Daoy (cell line): ENCODE results near the gene SAMD11. TPM values are rescaled to one million over a fixed set of nuclear protein-coding genes. Genes with fewer than 3 reads are reported as not detected.

ENCODE experiments used
- total RNA-seq: library from RNA; depleted of rRNA; stranded (reverse); fragments of >200 nt; shearing (Covaris generic); gene quantifications from 2 replicates; pipeline ENCODE4 v1.2.3, GENCODE V29; 2014; rRNA removed

SAMD11 gene
- total RNA-seq, 1 experiment from 2014 or later: 24.3 TPM

Other genes starting within 250 kb of the SAMD11 start
- not detected in 2 replicates for gene OR4F16, start 237.3 kb upstream of the SAMD11 start, total RNA-seq
- 256 and 271 TPM in 2 replicates for gene NOC2L, start 35.3 kb downstream of the SAMD11 start, total RNA-seq
- 9.4 and 13.9 TPM in 2 replicates for gene KLHL17, start 36.7 kb downstream of the SAMD11 start, total RNA-seq
- gene PLEKHN1, start 42.6 kb downstream of the SAMD11 start, total RNA-seq: 0.11 and 3.8 TPM in 2 replicates
- not detected in 2 replicates for gene PERM1, start 58.2 kb downstream of the SAMD11 start, total RNA-seq
- gene HES4, start 76.2 kb downstream of the SAMD11 start, total RNA-seq: 30.1 and 36.3 TPM in 2 replicates
- 219 and 238 TPM in 2 replicates for gene ISG15, start 89.6 kb downstream of the SAMD11 start, total RNA-seq
- gene AGRN, start 96.2 kb downstream of the SAMD11 start, total RNA-seq: 66.6 and 72.0 TPM in 2 replicates
- gene RNF223, start 150.4 kb downstream of the SAMD11 start, total RNA-seq: not detected in 2 replicates
- 14.8 and 19.1 TPM in 2 replicates for gene C1orf159, start 192.2 kb downstream of the SAMD11 start, total RNA-seq
- gene TTLL10, start 250.0 kb downstream of the SAMD11 start, total RNA-seq: not detected in 2 replicates